Mononuclear cell (primary cell): ENCODE results near the gene PTCH2. TPM values are rescaled to one million over a fixed set of nuclear protein-coding genes. Genes with fewer than 3 reads are reported as not detected.

Experiments used
- H3K27me3 ChIP-seq: 2 replicates; pipeline ENCODE4 v1.6.0; 2011; ENCODE audit warnings: low read length, control low read depth; ENCODE audit not compliant: insufficient read depth
- H3K4me1 ChIP-seq: 2 replicates; pipeline ENCODE4 v1.5.1; 2011; ENCODE audit warnings: mild to moderate bottlenecking, low read length, control low read depth; ENCODE audit not compliant: insufficient read depth
- H3K4me3 ChIP-seq: 2 replicates; pipeline ENCODE4 v1.5.1; 2011; ENCODE audit warnings: mild to moderate bottlenecking, low read length, moderate library complexity
- H3K9me3 ChIP-seq: 2 replicates; pipeline ENCODE4 v1.5.1; 2011; ENCODE audit warnings: low read depth, mild to moderate bottlenecking, control low read depth, low read length
- total RNA-seq: library from RNA; depleted of rRNA; stranded (reverse); fragments of >200 nt; gene quantifications from one replicate; pipeline ENCODE4 v1.2.3, GENCODE V29; 2012

The PTCH2 gene
- total RNA-seq, 1 donor: 0.52 TPM

GRCh38 chr1:44787506-44787905 lies 55.5 kb downstream of the PTCH2 start:
- no peaks in the 10 kb centered on the region for H3K27me3 ChIP-seq
- H3K9me3 ChIP-seq: no peaks in the 10 kb centered on the region

GRCh38 chr1:44786841-44787426 lies 56.1 kb downstream of the PTCH2 start:
- Histone ChIP-seq H3K27me3 (no peaks in the 10 kb centered on the region), H3K4me1 (peaks cover 31% of the 10 kb centered on the region), H3K9me3 (no peaks in the 10 kb centered on the region), H3K4me3 (no peak overlapping the region)

More at GRCh38 chr1:44787506-44787905, 55.5 kb downstream of the PTCH2 start:
- Histone ChIP-seq H3K4me3 (no peak overlapping the region), H3K4me1 (peaks cover 31% of the 10 kb centered on the region)

GRCh38 chr1:44786138-44786840 lies 56.8 kb downstream of the PTCH2 start:
- Histone ChIP-seq H3K27me3 (no peaks in the 10 kb centered on the region), H3K4me1 (peaks cover 31% of the 10 kb centered on the region), H3K9me3 (no peaks in the 10 kb centered on the region), H3K4me3 (peak overlapping the region; percentile 36)

- peak overlapping the region; percentile 36 for H3K4me3 ChIP-seq
- H3K4me1 ChIP-seq: peaks cover 31% of the 10 kb centered on the region
- H3K27me3 ChIP-seq: no peaks in the 10 kb centered on the region
- H3K9me3 ChIP-seq: no peaks in the 10 kb centered on the region
Observed at GRCh38 chr1:44785501-44786137, 57.4 kb downstream of the PTCH2 start.

- Histone ChIP-seq H3K4me3 (no peak overlapping the region), H3K9me3 (no peaks in the 10 kb centered on the region), H3K4me1 (peaks cover 31% of the 10 kb centered on the region), H3K27me3 (no peaks in the 10 kb centered on the region)
Observed at GRCh38 chr1:44785029-44785380, 58.0 kb downstream of the PTCH2 start.

- no peaks in the 10 kb centered on the region for H3K9me3 ChIP-seq
- no peaks in the 10 kb centered on the region for H3K27me3 ChIP-seq
- peak overlapping the region; percentile 22 for H3K4me3 ChIP-seq
- H3K4me1 ChIP-seq: peaks cover 31% of the 10 kb centered on the region
Observed at GRCh38 chr1:44784094-44785028, 58.7 kb downstream of the PTCH2 start.

- peaks cover 31% of the 10 kb centered on the region for H3K4me1 ChIP-seq
- H3K9me3 ChIP-seq: no peaks in the 10 kb centered on the region
- H3K27me3 ChIP-seq: no peaks in the 10 kb centered on the region
- peak overlapping the region; percentile 22 for H3K4me3 ChIP-seq
Observed at GRCh38 chr1:44783697-44784093, 59.4 kb downstream of the PTCH2 start.

GRCh38 chr1:44780583-44781121 lies 62.4 kb downstream of the PTCH2 start:
- no peak overlapping the region for H3K4me3 ChIP-seq
- peaks cover 49% of the 10 kb centered on the region for H3K4me1 ChIP-seq
- H3K27me3 ChIP-seq: no peaks in the 10 kb centered on the region
- no peaks in the 10 kb centered on the region for H3K9me3 ChIP-seq

GRCh38 chr1:44778705-44779576 lies 64.1 kb downstream of the PTCH2 start:
- no peaks in the 10 kb centered on the region for H3K27me3 ChIP-seq
- peaks cover 42% of the 10 kb centered on the region for H3K4me1 ChIP-seq
- H3K9me3 ChIP-seq: no peaks in the 10 kb centered on the region
- no peak overlapping the region for H3K4me3 ChIP-seq

- Histone ChIP-seq H3K4me3 (no peak overlapping the region), H3K27me3 (no peaks in the 10 kb centered on the region), H3K9me3 (no peaks in the 10 kb centered on the region), H3K4me1 (peaks cover 37% of the 10 kb centered on the region)
Observed at GRCh38 chr1:44777969-44778635, 65.0 kb downstream of the PTCH2 start.

GRCh38 chr1:44777547-44777946 lies 65.5 kb downstream of the PTCH2 start:
- Histone ChIP-seq H3K9me3 (no peaks in the 10 kb centered on the region), H3K4me3 (no peak overlapping the region), H3K27me3 (no peaks in the 10 kb centered on the region), H3K4me1 (peaks cover 37% of the 10 kb centered on the region)

- Histone ChIP-seq H3K27me3 (no peaks in the 10 kb centered on the region), H3K4me1 (peaks cover 37% of the 10 kb centered on the region), H3K4me3 (peak overlapping the region; percentile 97), H3K9me3 (no peaks in the 10 kb centered on the region)
Observed at GRCh38 chr1:44776730-44777068, 66.4 kb downstream of the PTCH2 start.

GRCh38 chr1:44775930-44776729 lies 66.9 kb downstream of the PTCH2 start:
- Histone ChIP-seq H3K4me3 (peak overlapping the region; percentile 97), H3K9me3 (no peaks in the 10 kb centered on the region), H3K27me3 (no peaks in the 10 kb centered on the region), H3K4me1 (peaks cover 37% of the 10 kb centered on the region)
